Hepatocyte (in vitro differentiated cells): Measurements from ENCODE around the gene ARRDC1.

ENCODE experiments used
- CTCF ChIP-seq: fragments of 200-600 bp; sonication (generic); IDR thresholded peaks from 2 replicates; pipeline ENCODE4 v1.5.1; 2016; ENCODE audit warnings: antibody characterized with exemption, mild to moderate bottlenecking; ENCODE audit not compliant: poor library complexity
- EZH2 ChIP-seq: fragments of 200-600 bp; sonication (generic); IDR thresholded peaks from 2 replicates; pipeline ENCODE4 v1.6.1; 2016; ENCODE audit warnings: antibody characterized with exemption, mild to moderate bottlenecking, borderline replicate concordance
- EZH2phosphoT487 ChIP-seq: fragments of 200-600 bp; sonication (generic); IDR thresholded peaks from one replicate; pipeline ENCODE4 v1.6.1; 2018; ENCODE audit warnings: antibody characterized with exemption, mild to moderate bottlenecking, low read depth, moderate library complexity; ENCODE audit not compliant: unreplicated experiment, severe bottlenecking

GRCh38 chr9:137631345-137632229, 26.1 kb downstream of the ARRDC1 start:
- no peak for TF ChIP-seq CTCF
- TF ChIP-seq EZH2: no peak
- TF ChIP-seq EZH2phosphoT487: no peak
